Endodermal cell (in vitro differentiated cells): Measurements from ENCODE around the gene CCDC192. TPM values are rescaled to one million over a fixed set of nuclear protein-coding genes. Genes with fewer than 3 reads are reported as not detected.

Experiments
- DNase-seq: peaks from one replicate; pipeline ENCODE4 v3.0.0-alpha.2; 2017
- H3K27ac ChIP-seq: 2 replicates; pipeline ENCODE4 v1.5.1; 2013; ENCODE audit warnings: mild to moderate bottlenecking, low read depth, low read length, moderate library complexity
- H3K27me3 ChIP-seq: 2 replicates; pipeline ENCODE4 v1.6.1; 2013; ENCODE audit warnings: mild to moderate bottlenecking, low read length, moderate library complexity; ENCODE audit not compliant: insufficient read depth, control insufficient read depth, poor library complexity, severe bottlenecking
- H3K36me3 ChIP-seq: 2 replicates; pipeline ENCODE4 v1.7.0; 2013; ENCODE audit warnings: mild to moderate bottlenecking, low read length, moderate library complexity; ENCODE audit not compliant: control insufficient read depth, insufficient read depth
- H3K4me1 ChIP-seq: one replicate; pipeline ENCODE4 v1.7.0; 2013; ENCODE audit warnings: low read length; ENCODE audit not compliant: control insufficient read depth, insufficient read depth
- H3K4me3 ChIP-seq: 2 replicates; pipeline ENCODE4 v1.5.1; 2013; ENCODE audit warnings: mild to moderate bottlenecking, low read length, moderate library complexity
- H3K9ac ChIP-seq: 2 replicates; pipeline ENCODE4 v1.6.1; 2013; ENCODE audit warnings: mild to moderate bottlenecking, low read length, moderate library complexity; ENCODE audit not compliant: poor library complexity, severe bottlenecking; ENCODE audit errors: extremely low read depth
- H3K9me3 ChIP-seq: 2 replicates; pipeline ENCODE4 v1.6.1; 2013; ENCODE audit warnings: mild to moderate bottlenecking, low read length, moderate library complexity; ENCODE audit not compliant: control insufficient read depth
- H3K27ac Mint-ChIP-seq: 2 replicates; pipeline ENCODE4 v1.8.0; 2020; ENCODE audit warnings: mixed read lengths
- H3K27me3 Mint-ChIP-seq: 2 replicates; pipeline ENCODE4 v1.8.0; 2021; ENCODE audit warnings: mild to moderate bottlenecking, mixed read lengths; ENCODE audit not compliant: insufficient read depth
- H3K36me3 Mint-ChIP-seq: 2 replicates; pipeline ENCODE4 v1.8.0; 2020; ENCODE audit warnings: low read depth, mixed read lengths
- H3K4me1 Mint-ChIP-seq: 2 replicates; pipeline ENCODE4 v1.8.0; 2020; ENCODE audit warnings: mixed read lengths
- H3K4me3 Mint-ChIP-seq: 2 replicates; pipeline ENCODE4 v1.8.0; 2020; ENCODE audit warnings: mild to moderate bottlenecking, moderate library complexity, mixed read lengths
- H3K9me3 Mint-ChIP-seq: 2 replicates; pipeline ENCODE4 v1.8.0; 2020; ENCODE audit warnings: mild to moderate bottlenecking, mixed read lengths
- CTCF ChIP-seq: fragments of 200-600 bp; sonication (generic); conservative IDR thresholded peaks from 2 replicates; pipeline ENCODE4 v1.5.0; 2021; ENCODE audit warnings: antibody characterized with exemption, mild to moderate bottlenecking
- WGBS, 2 experiments: methylation state at CpG; one replicate each; pipeline versions ENCODE4 v1.1.5 to v1.1.7; 2013; ENCODE audit warnings: missing lambda C conversion rate in 2 of 2, mixed read lengths in 1 of 2; ENCODE audit not compliant: insufficient coverage in 1 of 2, insufficient read length in 1 of 2; 5-methylcytosine and 5-hydroxymethylcytosine counted together
- total RNA-seq, 2 donors: library from RNA; stranded (reverse); fragmentation: NEBNext Ultra II Directional in 1 of 2; extraction: Animal tissue kit (Norgen Biotek cat#: 25700) in 1 of 2; gene quantifications; 2 replicates in 1 of 2; 3 replicates in 1 of 2; pipeline ENCODE4 v1.2.1, GENCODE V29; 2021

The CCDC192 gene
- total RNA-seq, 2 donors from 2014 or later: 0.48 to 1.3 TPM

- no peak for DNase-seq
- no peak overlapping the region for H3K27ac Mint-ChIP-seq
- no peak overlapping the region for H3K27ac ChIP-seq
- no peaks in the 10 kb centered on the region for H3K36me3 Mint-ChIP-seq
- H3K36me3 ChIP-seq: no peaks in the 10 kb centered on the region
- no peak overlapping the region for H3K4me3 Mint-ChIP-seq
- H3K4me1 ChIP-seq: no peaks in the 10 kb centered on the region
- H3K4me1 Mint-ChIP-seq: peaks cover 4% of the 10 kb centered on the region
- no peaks in the 10 kb centered on the region for H3K27me3 Mint-ChIP-seq
- H3K9me3 Mint-ChIP-seq: no peaks in the 10 kb centered on the region
- H3K9me3 ChIP-seq: no peaks in the 10 kb centered on the region
- 100% methylated on average over 1 of the region's 1 CpG; no CpG with 5 or more reads in 1 of the 2 experiments for WGBS, 2 experiments
- TF ChIP-seq CTCF: no peak
- no peak overlapping the region for H3K4me3 ChIP-seq
- no peak overlapping the region for H3K9ac ChIP-seq
- H3K27me3 ChIP-seq: no peaks in the 10 kb centered on the region
Measured at GRCh38 chr5:127884416-127884815, 181.2 kb downstream of the CCDC192 start.

GRCh38 chr5:127885176-127885575, 182.0 kb downstream of the CCDC192 start:
- Mint-ChIP-seq H3K27ac (no peak overlapping the region), H3K27me3 (no peaks in the 10 kb centered on the region)
- TF ChIP-seq CTCF: no peak

GRCh38 chr5:127886081-127886480, 182.9 kb downstream of the CCDC192 start:
- Histone ChIP-seq H3K27ac (no peak overlapping the region), H3K4me3 (no peak overlapping the region), H3K9ac (no peak overlapping the region), H3K9me3 (no peaks in the 10 kb centered on the region), H3K27me3 (no peaks in the 10 kb centered on the region), H3K4me1 (no peaks in the 10 kb centered on the region), H3K36me3 (no peaks in the 10 kb centered on the region)
- Mint-ChIP-seq H3K4me3 (no peak overlapping the region), H3K4me1 (peaks cover 4% of the 10 kb centered on the region), H3K27ac (no peak overlapping the region), H3K36me3 (no peaks in the 10 kb centered on the region), H3K27me3 (no peaks in the 10 kb centered on the region), H3K9me3 (no peaks in the 10 kb centered on the region)
- no peak for DNase-seq
- TF ChIP-seq CTCF: no peak
- WGBS, 2 experiments: 92 to 100% methylated on average over 2 to 3 of the region's 3 CpGs

More at GRCh38 chr5:127885176-127885575, 182.0 kb downstream of the CCDC192 start:
- Mint-ChIP-seq H3K4me3 (no peak overlapping the region), H3K4me1 (peaks cover 4% of the 10 kb centered on the region), H3K9me3 (no peaks in the 10 kb centered on the region), H3K36me3 (no peaks in the 10 kb centered on the region)
- 90 to 100% methylated on average over 1 of the region's 1 CpG for WGBS, 2 experiments
- no peak for DNase-seq
- Histone ChIP-seq H3K9me3 (no peaks in the 10 kb centered on the region), H3K27me3 (no peaks in the 10 kb centered on the region), H3K27ac (no peak overlapping the region), H3K4me3 (no peak overlapping the region), H3K36me3 (no peaks in the 10 kb centered on the region), H3K9ac (no peak overlapping the region), H3K4me1 (no peaks in the 10 kb centered on the region)
